Measurements from ENCODE around the gene MKNK2. TPM values are rescaled to one million over a fixed set of nuclear protein-coding genes. Genes with fewer than 3 reads are reported as not detected.
A peak's percentile ranks its signal among the peaks of the same experiment; 100 is the strongest.

The MKNK2 gene
- total and polyA plus RNA-seq, 2 experiments from 2014 or later: 28.9 to 78.6 TPM

DNA sequence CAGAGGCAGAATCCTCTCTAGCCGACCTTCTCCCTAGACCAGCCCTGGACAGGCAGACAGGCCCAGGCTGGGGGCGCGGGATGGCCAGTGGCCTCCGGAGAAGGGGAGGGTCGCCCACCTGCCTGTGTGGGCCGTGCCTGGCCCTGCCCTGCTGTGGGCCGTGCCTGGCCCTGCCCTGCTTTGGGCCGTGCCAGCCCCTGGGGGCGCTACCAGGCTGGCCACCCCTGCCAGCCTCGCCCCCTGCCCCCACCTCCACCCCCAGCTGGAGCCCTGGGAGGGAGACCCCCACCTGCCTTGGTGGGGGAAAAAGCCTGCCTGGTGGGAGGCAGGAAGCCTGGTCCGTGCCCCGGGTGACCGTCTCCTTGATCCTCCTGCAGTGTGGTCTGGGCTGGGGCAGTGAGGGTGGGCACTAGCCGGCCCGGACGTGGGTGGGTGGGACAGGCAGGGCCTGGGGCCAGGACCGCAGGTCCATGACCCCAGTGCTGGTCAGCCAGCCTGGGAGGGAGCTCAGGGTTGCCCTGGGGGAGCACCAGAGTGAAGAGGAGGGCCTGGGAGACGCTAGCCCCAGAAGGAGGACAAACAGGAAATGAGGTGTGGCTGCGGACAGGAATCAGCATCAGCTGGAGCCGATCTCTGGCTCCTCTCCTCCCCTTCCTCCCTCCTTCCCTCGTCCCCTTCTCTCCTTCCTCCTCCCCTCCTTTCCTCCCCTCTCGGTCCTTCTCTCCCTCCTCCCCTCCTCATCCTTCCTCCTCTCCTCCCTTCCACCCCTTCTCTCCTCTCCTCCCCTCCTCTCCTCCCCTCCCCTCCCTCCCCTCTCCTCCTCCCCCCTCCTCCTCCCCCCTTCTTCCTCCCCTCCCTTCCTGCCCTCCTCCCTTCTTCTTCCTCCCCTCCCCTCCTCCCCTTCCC, 5.1 kb upstream of the MKNK2 start:
- TF ChIP-seq EZH2 (IDR thresholded peaks at IDR 0.05; ENCODE audit: insufficient read depth, poor library complexity, severe bottlenecking) (no peak), EZH2phosphoT487 (IDR thresholded peaks at IDR 0.05; ENCODE audit: insufficient read depth, low read depth) (no peak)
- Histone ChIP-seq H4K20me1 (ENCODE audit: insufficient read depth) (no peaks in the 10 kb centered on the region), H3K27ac (peak overlapping the region; percentile 76), H3K27me3 (replicated peaks; ENCODE audit: insufficient read depth) (no peaks in the 10 kb centered on the region), H3K79me2 (ENCODE audit: insufficient read depth) (no peaks in the 10 kb centered on the region), H2AFZ (peak overlapping the region; percentile 71), H3K4me2 (ENCODE audit: unreplicated experiment) (peak overlapping the region; percentile 65), H3K9me3 (ENCODE audit: low read depth) (no peaks in the 10 kb centered on the region), H3K9me2 (ENCODE audit: insufficient read depth) (no peaks in the 10 kb centered on the region), H3K4me1 (ENCODE audit: insufficient read depth) (peaks cover 30% of the 10 kb centered on the region), H3F3A (ENCODE audit: insufficient read depth) (peaks cover 11% of the 10 kb centered on the region), H3K4me3 (peak overlapping the region; percentile 63), H3K36me3 (ENCODE audit: low read depth) (no peaks in the 10 kb centered on the region), H3K9ac (peak overlapping the region; percentile 87)
- whole genome bisulfite sequencing, 2 experiments (ENCODE audit: low coverage in 1 of 2, low lambda C conversion rate in 2 of 2, missing lambda C conversion rate in 2 of 2): 8 to 23% methylated on average over 7 to 21 of the region's 22 CpGs
- peak; percentile 78 for DNase-seq
- in situ Hi-C loops (cut with MboI): no loop called here

DNA sequence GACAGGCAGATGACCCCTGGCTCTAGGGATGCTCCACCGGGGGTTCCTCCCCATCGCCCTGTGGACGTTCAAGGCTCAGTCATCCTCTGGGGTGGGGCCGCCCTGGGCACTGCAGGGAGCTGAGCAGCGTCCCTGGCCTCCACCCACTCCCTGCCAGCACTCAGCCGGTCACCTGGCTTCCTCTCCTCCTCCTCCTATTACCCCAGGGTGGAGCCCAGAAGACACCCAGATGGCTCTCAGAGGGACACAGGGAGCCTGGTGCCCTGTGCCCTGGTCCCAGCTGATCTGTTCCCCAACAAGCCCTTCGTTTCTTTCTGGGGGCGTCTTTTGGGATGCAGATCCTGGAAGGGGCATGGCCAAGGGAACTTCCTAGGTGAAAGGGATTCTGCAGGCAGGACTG, 3.7 kb upstream of the MKNK2 start:
- Histone ChIP-seq H4K20me1 (ENCODE audit: insufficient read depth) (no peaks in the 10 kb centered on the region), H3K4me3 (no peak overlapping the region), H3K27ac (no peak overlapping the region), H3K9me3 (ENCODE audit: low read depth) (no peaks in the 10 kb centered on the region), H3K36me3 (ENCODE audit: low read depth) (no peaks in the 10 kb centered on the region), H2AFZ (no peak overlapping the region), H3K27me3 (replicated peaks; ENCODE audit: insufficient read depth) (no peaks in the 10 kb centered on the region), H3K4me1 (ENCODE audit: insufficient read depth) (peaks cover 18% of the 10 kb centered on the region), H3K79me2 (ENCODE audit: insufficient read depth) (peaks cover 9% of the 10 kb centered on the region), H3F3A (ENCODE audit: insufficient read depth) (0 out of 2 replicates have a peak, but pooled peaks cover 4% of the 10 kb centered on the region), H3K9ac (no peak overlapping the region), H3K4me2 (ENCODE audit: unreplicated experiment) (no peak overlapping the region), H3K9me2 (ENCODE audit: insufficient read depth) (no peaks in the 10 kb centered on the region)
- no peak for DNase-seq
- no peak for TF ChIP-seq EZH2phosphoT487 (IDR thresholded peaks at IDR 0.05; ENCODE audit: insufficient read depth, low read depth)
- in situ Hi-C loops (cut with MboI): no loop called here
- WGBS, 2 experiments (ENCODE audit: low coverage in 1 of 2, low lambda C conversion rate in 2 of 2, missing lambda C conversion rate in 2 of 2): 74 to 79% methylated on average over 7 to 8 of the region's 8 CpGs

DNA sequence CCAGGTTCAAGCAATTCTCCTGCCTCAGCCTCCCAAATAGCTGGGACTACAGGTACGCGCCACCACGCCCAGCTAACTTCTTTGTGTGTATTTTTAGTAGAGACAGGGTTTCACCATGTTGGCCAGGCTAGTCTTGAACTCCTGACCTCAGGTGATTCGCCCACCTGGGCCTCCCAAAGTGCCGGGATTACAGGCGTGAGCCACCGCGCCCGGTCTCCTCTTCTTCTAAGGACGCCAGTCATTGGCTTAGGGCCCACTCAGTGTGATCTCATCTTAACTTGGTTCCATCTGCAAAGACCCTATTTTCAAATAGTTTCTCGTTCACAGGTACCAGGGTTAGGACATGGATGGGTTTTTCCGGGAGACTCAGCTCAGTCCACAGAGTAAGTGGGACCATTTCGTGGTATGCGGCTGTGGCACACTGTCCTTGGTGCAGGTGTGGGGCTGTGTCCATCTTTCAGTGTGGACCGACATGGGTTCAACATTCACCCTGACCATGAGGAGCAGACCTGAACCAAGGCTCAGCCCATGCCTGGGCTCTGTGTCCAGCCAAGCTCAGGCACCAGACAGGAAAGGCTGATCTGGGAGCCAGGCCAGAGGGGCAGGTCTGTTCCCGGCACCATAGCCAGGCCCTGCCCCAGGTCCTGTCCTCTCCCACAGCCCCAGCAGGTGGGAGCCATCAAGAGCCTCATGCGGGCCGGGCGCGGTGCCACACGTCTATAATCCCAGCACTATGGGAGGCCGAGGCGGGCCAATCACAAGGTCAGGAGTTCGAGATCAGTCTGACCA, 2.8 kb upstream of the MKNK2 start:
- no peak for DNase-seq

More for the DNA sequence above, 2.8 kb upstream of the MKNK2 start:
- TF ChIP-seq EZH2 (IDR thresholded peaks at IDR 0.05; ENCODE audit: insufficient read depth, poor library complexity, severe bottlenecking) (no peak), EZH2phosphoT487 (IDR thresholded peaks at IDR 0.05; ENCODE audit: insufficient read depth, low read depth) (no peak)
- H3K4me1 ChIP-seq (ENCODE audit: insufficient read depth): peaks cover 15% of the 10 kb centered on the region; the same call in 1 of the 2 replicates
- H3F3A ChIP-seq (ENCODE audit: insufficient read depth): 0 out of 2 replicates have a peak, but pooled peaks cover 4% of the 10 kb centered on the region
- H3K4me2 ChIP-seq (ENCODE audit: unreplicated experiment): no peak overlapping the region
- H3K36me3 ChIP-seq (ENCODE audit: low read depth): no peaks in the 10 kb centered on the region
- H3K9ac ChIP-seq: no peak overlapping the region
- H3K4me3 ChIP-seq: no peak overlapping the region
- no peaks in the 10 kb centered on the region for H3K27me3 ChIP-seq (replicated peaks; ENCODE audit: insufficient read depth)
- no peaks in the 10 kb centered on the region for H3K9me3 ChIP-seq (ENCODE audit: low read depth)
- peaks cover 19% of the 10 kb centered on the region for H3K79me2 ChIP-seq (ENCODE audit: insufficient read depth)
- WGBS, 2 experiments (ENCODE audit: low coverage in 1 of 2, low lambda C conversion rate in 2 of 2, missing lambda C conversion rate in 2 of 2): 92 to 93% methylated on average over 24 of the region's 24 CpGs
- peaks cover 5% of the 10 kb centered on the region; the same call in 1 of the 2 replicates for H4K20me1 ChIP-seq (ENCODE audit: insufficient read depth)
- no peak overlapping the region for H3K27ac ChIP-seq
- no peaks in the 10 kb centered on the region for H3K9me2 ChIP-seq (ENCODE audit: insufficient read depth)
- in situ Hi-C loops (cut with MboI): no loop called here
- no peak overlapping the region for H2AFZ ChIP-seq
